Liver (tissue), 9 donors: Measurements from ENCODE around the gene UNC79. TPM values are rescaled to one million over a fixed set of nuclear protein-coding genes. Genes with fewer than 3 reads are reported as not detected.

Experiments used
- DNase-seq: peaks from one replicate; pipeline ENCODE4 v3.0.0-alpha.2; 2017; ENCODE audit warnings: low spot score
- H3K27ac ChIP-seq, 2 donors: one replicate each; pipeline ENCODE4 v1.7.0; 2013; ENCODE audit warnings: inconsistent platforms in 2 of 2, low read length in 2 of 2, control low read depth in 1 of 2, low read depth in 1 of 2, mild to moderate bottlenecking in 1 of 2
- H3K27me3 ChIP-seq, 4 donors: one replicate each; pipeline versions ENCODE4 v1.6.1 to v1.7.0; 2013; ENCODE audit warnings: low read length in 3 of 4, inconsistent platforms in 1 of 4, mild to moderate bottlenecking in 1 of 4, moderate library complexity in 1 of 4; ENCODE audit not compliant: control insufficient read depth in 4 of 4, insufficient read depth in 4 of 4
- H3K36me3 ChIP-seq, 4 donors: one replicate each; pipeline versions ENCODE4 v1.6.1 to v1.7.0; 2013; ENCODE audit warnings: low read length in 3 of 4, mild to moderate bottlenecking in 3 of 4, low read depth in 1 of 4, moderate library complexity in 1 of 4; ENCODE audit not compliant: control insufficient read depth in 4 of 4, insufficient read depth in 3 of 4
- H3K4me1 ChIP-seq, 4 donors: one replicate each; pipeline versions ENCODE4 v1.6.1 to v1.7.0; 2013; ENCODE audit warnings: low read length in 3 of 4, mild to moderate bottlenecking in 3 of 4, moderate library complexity in 1 of 4; ENCODE audit not compliant: control insufficient read depth in 4 of 4, insufficient read depth in 4 of 4
- H3K4me3 ChIP-seq, 3 donors: one replicate each; pipeline versions ENCODE4 v1.6.1 to v1.7.0; 2013; ENCODE audit warnings: low read length in 3 of 3, control low read depth in 1 of 3, low read depth in 1 of 3, mild to moderate bottlenecking in 1 of 3
- H3K9ac ChIP-seq, 2 donors: one replicate each; pipeline ENCODE4 v1.7.0; 2013; ENCODE audit warnings: low read length in 2 of 2, mild to moderate bottlenecking in 2 of 2, moderate library complexity in 2 of 2, control low read depth in 1 of 2, low read depth in 1 of 2
- H3K9me3 ChIP-seq, 4 donors: one replicate each; pipeline versions ENCODE4 v1.6.1 to v1.7.0; 2013; ENCODE audit warnings: low read length in 3 of 4; ENCODE audit not compliant: control insufficient read depth in 4 of 4
- CTCF ChIP-seq: fragments of 150-350 bp; IDR thresholded peaks from 2 replicates; pipeline ENCODE4 v1.5.1; 2017; ENCODE audit warnings: improper control_type of control experiment, low read depth, low read length; ENCODE audit not compliant: missing input control
- EGR1 ChIP-seq, 2 donors: IDR thresholded peaks; 2 replicates each; pipeline ENCODE4 v1.6.1; 2016 to 2018; ENCODE audit warnings: antibody characterized with exemption in 2 of 2, low read depth in 2 of 2
- GABPA ChIP-seq, 2 donors: IDR thresholded peaks in 1 of 2; conservative IDR thresholded peaks in 1 of 2; 2 replicates each; pipeline ENCODE4 v1.6.1; 2016; ENCODE audit warnings: antibody characterized with exemption in 2 of 2, mild to moderate bottlenecking in 1 of 2, moderate library complexity in 1 of 2
- HNF4A ChIP-seq, 2 donors: conservative IDR thresholded peaks; 2 replicates each; pipeline ENCODE4 v1.6.1; 2016; ENCODE audit warnings: antibody characterized with exemption in 2 of 2, mild to moderate bottlenecking in 2 of 2
- HNF4G ChIP-seq: IDR thresholded peaks from 2 replicates; pipeline ENCODE4 v1.6.1; 2016; ENCODE audit warnings: antibody characterized with exemption
- JUND ChIP-seq, 2 donors: IDR thresholded peaks; 2 replicates each; pipeline ENCODE4 v1.6.1; 2016; ENCODE audit warnings: antibody characterized with exemption in 2 of 2
- MAX ChIP-seq: IDR thresholded peaks from 2 replicates; pipeline ENCODE4 v1.6.1; 2016; ENCODE audit warnings: antibody characterized with exemption
- NR2F2 ChIP-seq: IDR thresholded peaks from 2 replicates; pipeline ENCODE4 v1.6.1; 2016; ENCODE audit warnings: antibody characterized with exemption
- RAD21 ChIP-seq, 2 donors: IDR thresholded peaks; 2 replicates each; pipeline ENCODE4 v1.6.1; 2016; ENCODE audit warnings: antibody characterized with exemption in 2 of 2, mild to moderate bottlenecking in 2 of 2
- REST ChIP-seq: IDR thresholded peaks from 2 replicates; pipeline ENCODE4 v1.6.1; 2016; ENCODE audit warnings: antibody characterized with exemption, mild to moderate bottlenecking
- RXRA ChIP-seq, 2 donors: IDR thresholded peaks; 2 replicates each; pipeline ENCODE4 v1.6.1; 2017 to 2018; ENCODE audit warnings: antibody characterized with exemption in 2 of 2, mild to moderate bottlenecking in 1 of 2
- SP1 ChIP-seq: IDR thresholded peaks from 2 replicates; pipeline ENCODE4 v1.6.1; 2018; ENCODE audit warnings: antibody characterized with exemption, mild to moderate bottlenecking
- TAF1 ChIP-seq: conservative IDR thresholded peaks from 2 replicates; pipeline ENCODE4 v1.6.1; 2016; ENCODE audit warnings: antibody characterized with exemption, mild to moderate bottlenecking
- YY1 ChIP-seq: IDR thresholded peaks from 2 replicates; pipeline ENCODE4 v1.6.1; 2016; ENCODE audit warnings: antibody characterized with exemption, mild to moderate bottlenecking
- WGBS: extraction: QIAGEN DNeasy Blood & Tissue Kit; methylation state at CpG from one replicate; pipeline ENCODE4 v1.1.7; 2013; 5-methylcytosine and 5-hydroxymethylcytosine counted together
- polyA plus RNA-seq, 2 donors: library from polyadenylated mRNA; stranded (reverse) in 1 of 2; unstranded in 1 of 2; fragments of 200-250 nt in 1 of 2; fragments of >200 nt in 1 of 2; fragmentation: Nextera tagmentation in 1 of 2; extraction: Ambion mirVana in 1 of 2; gene quantifications; one replicate each; pipeline versions ENCODE4 v1.2.1 to v1.2.3, GENCODE V29; 2013 to 2015
- total RNA-seq, 2 donors: library from RNA; depleted of rRNA; stranded (reverse); fragments of >200 nt; gene quantifications; one replicate each; pipeline ENCODE4 v1.2.3, GENCODE V29; 2014
- TF ChIP-seq, protein P1 (sequence below): IDR thresholded peaks from 2 replicates; pipeline ENCODE4 v1.6.1; 2016; ENCODE audit warnings: antibody characterized with exemption
- TF ChIP-seq, protein P2 (sequence below): IDR thresholded peaks from 2 replicates; pipeline ENCODE4 v1.6.1; 2016; ENCODE audit warnings: antibody characterized with exemption
- donor health status: healthy.
- donor health status: healthy.
- donor health status: healthy.
- donor health status: healthy.
- donor health status: healthy.

UNC79 gene
- total and polyA plus RNA-seq, 4 donors, result 0.01 to 0.08 (median 0.05) TPM; not detected in 1

- TF ChIP-seq CTCF (no peak), RXRA (IDR thresholded peaks at IDR 0.05) (no peak)
Observed at GRCh38 chr14:93579178-93579577, 148.4 kb downstream of the UNC79 start (continued).

GRCh38 chr14:93582516-93582915, 151.8 kb downstream of the UNC79 start:
- no peak overlapping the region for H3K4me3 ChIP-seq
- H3K36me3 ChIP-seq, result no peaks in the 10 kb centered on the region
- DNase-seq, result no peak
- no peak overlapping the region for H3K27ac ChIP-seq
- no peak for TF ChIP-seq SP1
- TF ChIP-seq, protein P1, sequence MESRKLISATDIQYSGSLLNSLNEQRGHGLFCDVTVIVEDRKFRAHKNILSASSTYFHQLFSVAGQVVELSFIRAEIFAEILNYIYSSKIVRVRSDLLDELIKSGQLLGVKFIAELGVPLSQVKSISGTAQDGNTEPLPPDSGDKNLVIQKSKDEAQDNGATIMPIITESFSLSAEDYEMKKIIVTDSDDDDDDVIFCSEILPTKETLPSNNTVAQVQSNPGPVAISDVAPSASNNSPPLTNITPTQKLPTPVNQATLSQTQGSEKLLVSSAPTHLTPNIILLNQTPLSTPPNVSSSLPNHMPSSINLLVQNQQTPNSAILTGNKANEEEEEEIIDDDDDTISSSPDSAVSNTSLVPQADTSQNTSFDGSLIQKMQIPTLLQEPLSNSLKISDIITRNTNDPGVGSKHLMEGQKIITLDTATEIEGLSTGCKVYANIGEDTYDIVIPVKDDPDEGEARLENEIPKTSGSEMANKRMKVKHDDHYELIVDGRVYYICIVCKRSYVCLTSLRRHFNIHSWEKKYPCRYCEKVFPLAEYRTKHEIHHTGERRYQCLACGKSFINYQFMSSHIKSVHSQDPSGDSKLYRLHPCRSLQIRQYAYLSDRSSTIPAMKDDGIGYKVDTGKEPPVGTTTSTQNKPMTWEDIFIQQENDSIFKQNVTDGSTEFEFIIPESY, result no peak
- no peak for TF ChIP-seq MAX
- no peak for TF ChIP-seq TAF1
- no peak for TF ChIP-seq HNF4G
- TF ChIP-seq CTCF, result no peak
- no peak for TF ChIP-seq NR2F2
- TF ChIP-seq RXRA (IDR thresholded peaks at IDR 0.05), result no peak
- no peak for TF ChIP-seq JUND (IDR thresholded peaks at IDR 0.05)
- no peak for TF ChIP-seq REST
- TF ChIP-seq HNF4A (conservative IDR thresholded peaks at IDR 0.05), result no peak
- no peak for TF ChIP-seq YY1
- TF ChIP-seq RAD21 (IDR thresholded peaks at IDR 0.05), result no peak
- TF ChIP-seq EGR1 (IDR thresholded peaks at IDR 0.05; ENCODE audit: low read depth in 2 of 2), result no peak
- no peak for TF ChIP-seq GABPA (IDR thresholded peaks at IDR 0.05 in 1 of 2, conservative IDR thresholded peaks at IDR 0.05 in 1 of 2)
- TF ChIP-seq, protein P2, sequence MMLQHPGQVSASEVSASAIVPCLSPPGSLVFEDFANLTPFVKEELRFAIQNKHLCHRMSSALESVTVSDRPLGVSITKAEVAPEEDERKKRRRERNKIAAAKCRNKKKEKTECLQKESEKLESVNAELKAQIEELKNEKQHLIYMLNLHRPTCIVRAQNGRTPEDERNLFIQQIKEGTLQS, result no peak
- H3K9ac ChIP-seq, result no peak overlapping the region
- H3K9me3 ChIP-seq, result no peaks in the 10 kb centered on the region
- H3K4me1 ChIP-seq, result no peaks in the 10 kb centered on the region
- no peaks in the 10 kb centered on the region for H3K27me3 ChIP-seq
- 87% methylated on average over 10 of the region's 10 CpGs for WGBS
